Cerebellar cortex (tissue), 1 donor: Measurements from ENCODE around the gene RPS18.

Experiments
- DNase-seq: peaks from one replicate; pipeline ENCODE4 v3.0.0-alpha.2; 2015; ENCODE audit warnings: low spot score

Gene RPS18

DNA sequence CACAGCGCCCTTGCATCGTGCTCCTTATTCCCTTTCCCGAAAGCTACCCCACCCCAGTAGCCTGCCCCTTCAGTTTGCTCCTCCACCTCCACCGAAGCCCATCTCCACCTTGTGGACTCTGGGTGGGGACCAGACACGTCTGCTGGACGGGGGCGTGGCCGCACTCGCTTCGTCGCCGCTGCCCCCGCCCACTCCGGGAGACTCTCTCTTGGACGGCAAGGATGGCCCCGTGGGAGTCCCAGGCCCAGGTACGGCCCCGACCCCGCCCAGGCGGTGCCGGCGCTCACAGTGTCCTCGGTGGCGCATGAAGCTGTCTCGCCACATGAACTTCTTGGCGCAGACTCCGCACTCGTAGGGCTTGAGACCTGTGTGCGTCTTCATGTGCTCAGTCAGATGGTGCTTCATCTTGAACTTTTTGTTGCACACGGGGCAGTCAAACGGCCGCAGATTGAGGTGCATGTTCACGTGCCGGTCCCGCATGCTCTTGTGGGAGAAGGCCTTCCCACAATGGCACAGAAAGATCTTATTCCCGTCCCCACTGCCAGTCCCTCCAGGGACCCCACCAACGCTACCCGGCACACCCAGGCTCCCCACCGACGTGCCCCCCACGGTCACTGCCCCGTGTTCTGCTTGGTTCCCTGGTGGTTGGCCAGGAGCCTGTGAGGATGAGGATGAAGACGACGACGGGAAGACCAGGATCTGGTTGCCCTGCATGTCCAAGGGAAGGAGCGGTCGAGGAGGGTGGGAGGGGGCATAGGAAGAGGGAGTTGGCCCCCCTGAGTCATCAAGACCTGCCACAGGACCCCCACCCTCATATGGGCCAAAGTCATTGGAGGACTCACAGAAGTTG lies 43.3 kb downstream of the RPS18 start:
- DNase-seq, result peak; percentile 35

DNA sequence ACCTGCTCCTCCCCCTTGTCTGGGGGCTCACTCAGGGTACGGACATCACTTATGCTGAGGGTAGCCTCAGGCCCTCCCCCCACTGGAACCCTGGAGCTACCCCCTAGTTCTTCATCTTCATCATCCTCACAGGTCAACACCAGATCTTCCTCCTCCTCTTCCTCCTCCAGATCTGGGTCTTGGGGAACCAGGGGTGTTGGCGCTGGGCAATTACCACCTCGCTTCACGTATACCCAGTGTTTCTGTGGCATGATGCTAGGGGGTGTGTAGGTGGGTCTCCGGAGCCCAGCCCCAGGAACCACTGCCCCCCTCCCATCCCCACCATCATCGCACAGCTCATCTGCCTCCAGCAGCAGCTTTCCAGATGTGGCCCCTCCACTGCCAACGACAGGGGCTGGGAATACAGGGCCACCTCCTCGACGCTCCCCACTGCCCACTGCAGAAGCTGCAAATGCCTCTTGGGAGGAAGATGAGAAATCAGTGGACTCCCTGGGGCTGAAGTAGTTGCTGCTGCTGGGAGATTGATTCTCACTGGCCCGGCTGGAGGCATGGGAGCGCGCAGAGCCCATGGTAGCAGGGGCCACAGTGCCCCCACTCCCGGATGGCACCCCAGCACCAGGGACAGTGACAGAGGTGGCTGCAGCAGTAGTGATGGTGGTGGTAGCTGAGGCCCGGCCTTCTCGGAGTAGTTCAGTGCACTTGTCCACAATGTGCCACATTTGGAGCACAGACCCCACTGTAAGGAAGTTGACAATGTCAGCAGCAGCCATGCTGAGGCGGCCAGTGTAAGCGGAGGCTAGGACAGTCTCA lies 44.1 kb downstream of the RPS18 start:
- no peak for DNase-seq

DNA sequence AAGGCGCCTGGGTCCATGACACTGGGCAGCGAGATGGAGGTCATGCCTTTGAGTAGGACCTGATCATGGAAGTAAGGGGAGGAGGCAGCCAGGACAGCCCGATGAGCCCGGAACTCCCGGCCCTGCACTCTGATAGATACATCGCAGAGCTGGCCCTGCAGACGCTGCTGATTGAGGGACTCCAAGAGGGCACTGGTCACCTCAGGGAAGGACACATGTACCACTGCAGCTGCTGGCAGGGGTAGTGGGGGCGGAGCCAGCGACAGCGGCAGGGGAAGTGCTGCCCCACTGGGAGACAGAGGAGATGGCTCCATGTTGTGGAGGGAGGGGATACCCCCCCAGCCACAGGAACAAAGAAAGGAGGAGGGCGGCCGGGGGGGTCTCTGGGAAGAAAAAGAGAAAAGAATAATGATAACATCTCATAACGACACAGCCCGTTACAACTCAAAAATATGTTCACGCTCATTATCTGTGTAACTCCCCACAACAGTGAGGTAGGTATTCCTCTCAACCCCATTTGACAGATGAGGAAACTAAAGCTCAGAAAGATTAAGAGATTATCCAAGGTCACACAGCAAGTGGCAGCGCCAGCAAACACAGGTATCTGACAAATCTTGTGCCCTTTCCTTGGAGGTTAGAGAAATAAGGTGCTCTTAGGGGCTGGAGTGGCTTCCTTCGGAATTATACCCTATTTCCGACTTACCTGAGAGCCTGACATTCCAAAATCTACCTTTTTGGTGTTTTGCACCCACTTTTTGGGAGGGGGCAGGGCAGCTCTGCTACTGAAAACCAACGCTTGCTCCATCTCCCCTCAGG lies 44.9 kb downstream of the RPS18 start:
- DNase-seq, result no peak

DNA sequence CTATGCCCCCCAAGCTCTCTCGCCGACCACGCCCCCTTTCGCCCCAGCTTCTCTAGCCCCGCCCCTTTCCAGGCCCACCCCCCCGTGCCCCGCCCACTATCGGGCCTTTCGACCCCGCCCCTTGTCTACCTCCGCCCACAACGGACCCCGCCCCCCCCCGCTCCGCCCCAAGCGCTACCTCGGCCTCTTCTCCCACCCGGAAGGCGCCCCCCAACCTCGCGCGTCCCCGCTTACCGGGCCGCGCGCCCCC lies 45.5 kb downstream of the RPS18 start:
- no peak for DNase-seq

DNA sequence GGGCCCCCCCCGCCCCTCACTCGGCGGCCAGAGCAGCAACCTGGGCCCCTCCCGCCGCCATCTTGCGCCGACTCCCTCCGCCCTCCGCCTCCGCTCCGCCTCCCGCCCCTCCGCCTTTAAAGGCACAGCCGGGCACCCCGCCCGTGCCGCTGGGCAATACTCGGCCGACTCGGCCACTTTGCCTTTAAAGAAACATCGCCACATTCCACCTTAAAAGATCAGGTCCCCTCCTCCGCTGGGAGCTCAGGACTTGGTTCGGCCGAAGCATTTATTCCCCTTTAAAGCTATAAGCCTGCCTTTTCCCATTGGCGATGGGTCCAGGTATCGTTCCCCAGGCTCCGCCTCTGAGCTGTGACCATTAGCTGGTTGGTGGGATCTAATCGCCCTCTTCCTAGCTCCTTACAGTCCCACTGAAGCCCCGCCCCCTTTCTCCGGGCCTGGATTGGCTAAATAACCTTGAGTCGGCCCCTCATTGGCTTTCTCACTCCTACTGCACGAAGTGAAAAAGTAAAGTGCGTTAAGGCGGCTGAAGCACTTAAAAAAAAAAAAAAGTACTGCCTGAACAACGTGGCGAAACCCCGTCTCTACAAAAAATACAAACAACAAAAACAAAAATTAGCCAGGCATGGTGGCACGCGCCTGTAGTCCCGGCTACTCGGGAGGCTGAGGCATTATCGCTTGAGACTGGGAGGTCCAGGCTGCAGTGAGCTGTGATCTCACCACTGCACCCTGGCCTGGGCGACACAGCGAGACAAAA lies 46.0 kb downstream of the RPS18 start, which contains the start of gene ZBTB22:
TSS of gene ZBTB22 (minus strand) at position 76 of the 757 bp plus-strand sequence. CDS start 828 bp downstream, outside the sequence.
- peak; percentile 100 for DNase-seq

DNA sequence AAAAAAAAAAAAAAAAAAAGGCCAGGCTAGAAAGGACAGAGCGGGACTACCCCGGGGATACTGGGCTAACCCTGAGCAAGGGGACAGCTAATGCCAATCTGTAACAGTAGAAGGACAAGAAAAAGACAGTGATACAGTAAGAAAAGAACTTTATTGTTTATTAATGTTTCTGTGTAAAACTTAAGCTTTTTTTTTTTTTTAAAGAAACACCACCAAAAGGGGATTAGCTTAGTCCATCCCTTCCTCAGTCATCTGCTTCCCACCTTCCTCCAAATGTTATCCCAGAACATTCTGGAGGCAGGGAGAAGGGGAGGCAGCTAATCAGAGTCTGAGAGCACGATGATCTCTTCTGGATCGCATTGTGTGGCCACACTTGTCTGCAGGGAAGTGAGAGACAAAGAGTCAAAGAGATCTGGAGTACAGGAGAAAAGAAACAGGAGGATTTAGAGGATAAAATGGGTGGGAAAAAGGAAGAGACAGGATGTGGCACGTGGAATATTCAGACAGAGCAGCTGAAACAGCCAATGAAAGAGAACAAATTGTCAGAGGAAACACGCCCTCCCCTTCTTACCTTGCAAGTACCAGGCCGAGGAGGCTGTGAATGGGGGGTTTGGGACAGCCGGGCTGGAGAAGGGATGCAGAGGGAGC lies 46.7 kb downstream of the RPS18 start:
- peak; percentile 28 for DNase-seq

DNA sequence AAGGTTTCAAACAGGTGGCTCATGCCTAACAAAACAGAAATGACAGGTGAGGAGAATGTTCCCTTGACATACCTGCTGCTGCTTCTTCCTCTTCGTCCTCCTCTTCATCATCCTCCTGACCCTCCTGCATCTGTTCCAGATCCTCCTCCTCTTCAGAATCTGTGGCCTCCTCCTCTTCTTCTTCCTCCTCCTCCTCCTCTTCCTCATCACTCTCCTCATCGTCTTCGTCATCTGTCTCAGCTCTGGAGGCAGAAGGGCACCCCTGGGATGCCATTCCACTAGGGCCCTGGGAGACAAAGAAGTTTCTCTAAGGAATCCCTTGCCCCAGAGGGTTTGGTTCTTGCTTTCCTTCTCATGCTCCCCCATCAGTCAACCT lies 48.1 kb downstream of the RPS18 start:
- no peak for DNase-seq

DNA sequence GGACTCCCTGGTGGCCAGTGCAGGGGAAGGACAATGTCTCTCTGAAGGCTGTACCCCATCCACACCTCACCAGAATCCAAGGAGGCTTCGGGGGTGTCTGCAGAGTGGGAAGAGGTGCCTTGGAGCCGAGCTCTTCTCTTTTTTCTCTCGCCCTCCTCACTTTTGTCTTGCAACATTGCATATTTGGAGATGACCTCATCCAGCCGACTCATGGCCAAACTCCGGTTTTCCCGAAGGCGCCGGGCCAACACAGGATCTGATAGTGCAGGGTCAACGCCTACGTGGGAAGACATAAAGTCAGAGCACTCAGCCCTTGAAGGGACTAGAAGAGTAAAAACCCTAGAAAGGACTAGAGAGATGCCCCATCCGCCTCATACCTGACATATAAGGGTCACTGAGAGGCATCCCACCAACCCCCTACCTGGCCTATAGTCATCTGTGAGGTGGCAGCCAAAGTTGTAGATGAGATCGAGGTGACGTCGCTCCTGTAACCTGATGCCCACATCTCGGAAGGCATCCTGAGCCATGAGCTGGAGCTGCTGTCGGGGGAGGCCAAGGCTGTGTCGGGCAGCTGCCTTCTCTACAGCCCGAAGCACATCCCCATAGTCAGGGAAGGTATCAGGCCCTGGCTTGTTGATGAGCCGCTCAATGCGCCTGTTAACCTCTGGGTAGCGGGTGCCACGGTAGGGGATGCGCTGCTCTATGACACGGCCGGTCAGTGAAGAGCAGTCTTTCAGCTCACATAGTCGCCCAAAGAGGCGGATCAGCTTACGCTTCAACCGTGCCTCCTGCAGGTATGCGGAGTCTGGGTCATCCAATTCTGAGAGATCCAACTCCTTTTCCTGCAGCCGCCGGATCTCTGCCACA lies 48.7 kb downstream of the RPS18 start:
- DNase-seq, result no peak

DNA sequence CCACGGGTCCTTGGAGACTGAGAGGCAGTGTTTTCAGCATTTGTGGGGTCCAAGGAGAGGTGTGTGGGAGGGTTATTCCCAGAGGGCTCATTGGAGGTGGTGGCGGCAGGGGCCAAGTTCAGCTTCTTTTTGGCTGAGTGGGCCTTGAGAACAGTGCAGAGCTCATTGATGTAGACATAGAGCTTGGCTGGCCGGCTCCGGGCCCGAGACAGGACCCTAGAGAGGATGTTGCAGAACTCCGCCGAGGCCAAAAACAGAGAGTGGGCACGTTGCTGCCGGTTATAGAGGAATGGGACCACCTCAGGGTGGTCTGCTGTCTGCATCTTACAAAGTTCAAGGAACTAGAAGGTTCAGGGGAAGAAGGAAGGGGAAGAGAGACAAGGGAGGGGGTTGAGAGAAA lies 49.4 kb downstream of the RPS18 start:
- no peak for DNase-seq

DNA sequence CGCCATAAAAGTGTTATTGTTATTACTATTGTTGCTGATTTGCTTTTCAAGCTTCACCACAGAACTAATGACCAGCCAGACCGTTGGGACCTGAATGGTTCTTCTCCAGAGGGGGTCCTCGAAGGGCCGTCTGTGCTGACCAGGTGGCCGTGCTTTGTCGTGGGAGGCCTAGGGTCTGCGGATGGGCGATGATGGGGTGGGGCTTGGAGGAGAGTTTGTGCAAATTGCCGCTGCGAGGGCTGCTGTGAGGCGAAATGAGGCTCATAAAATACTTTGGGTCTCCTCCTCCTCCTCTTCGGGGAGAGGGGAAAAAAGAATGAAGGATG lies 51.7 kb downstream of the RPS18 start:
- DNase-seq, result no peak

DNA sequence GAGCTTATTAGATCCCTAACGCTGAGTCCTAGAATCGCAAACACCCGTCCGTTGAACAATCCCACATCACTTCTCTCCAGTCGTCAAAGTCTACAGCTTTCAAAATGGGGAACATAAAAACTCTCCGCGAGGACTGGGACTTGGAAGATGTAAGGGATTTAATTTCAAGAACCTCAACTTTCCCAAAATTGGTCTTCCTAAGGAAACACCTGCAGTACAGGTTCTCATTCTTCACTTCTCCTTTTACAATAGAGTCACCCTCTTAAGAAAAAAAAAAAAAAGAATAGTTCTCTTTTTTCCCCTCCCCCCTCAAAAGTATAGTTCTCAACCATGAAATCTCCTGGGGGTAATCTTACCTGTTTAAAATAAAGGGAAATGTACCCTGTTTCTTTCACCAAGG lies 52.2 kb downstream of the RPS18 start:
- no peak for DNase-seq
